ENCODE results near the gene PEAK1. TPM values are rescaled to one million over a fixed set of nuclear protein-coding genes. Genes with fewer than 3 reads are reported as not detected.

Gene PEAK1
- total RNA-seq, 1 donor from 2014 or later = 103 TPM

- DNase-seq (ENCODE audit: extremely low read depth, low read depth, low spot score) = no peak
Observed at GRCh38 chr15:77107068-77107467, 312.8 kb downstream of the PEAK1 start.

GRCh38 chr15:77104155-77104554 lies 315.7 kb downstream of the PEAK1 start:
- no peak for DNase-seq (ENCODE audit: extremely low read depth, low read depth, low spot score)

- DNase-seq (ENCODE audit: extremely low read depth, low read depth, low spot score) = no peak
Observed at GRCh38 chr15:77099741-77100463, 320.0 kb downstream of the PEAK1 start.

GRCh38 chr15:77098572-77098971 lies 321.3 kb downstream of the PEAK1 start:
- no peak for DNase-seq (ENCODE audit: extremely low read depth, low read depth, low spot score)

- no peak for DNase-seq (ENCODE audit: extremely low read depth, low read depth, low spot score)
Observed at GRCh38 chr15:77097921-77098320, 322.0 kb downstream of the PEAK1 start.

- no peak for DNase-seq (ENCODE audit: extremely low read depth, low read depth, low spot score)
Observed at GRCh38 chr15:77097248-77097721, 322.6 kb downstream of the PEAK1 start.

GRCh38 chr15:77096541-77096940 lies 323.4 kb downstream of the PEAK1 start:
- DNase-seq (ENCODE audit: extremely low read depth, low read depth, low spot score) = no peak

GRCh38 chr15:77096138-77096537 lies 323.8 kb downstream of the PEAK1 start:
- DNase-seq (ENCODE audit: extremely low read depth, low read depth, low spot score) = no peak

GRCh38 chr15:77094397-77095030 lies 325.4 kb downstream of the PEAK1 start:
- no peak for DNase-seq (ENCODE audit: extremely low read depth, low read depth, low spot score)

- DNase-seq (ENCODE audit: extremely low read depth, low read depth, low spot score) = no peak
Observed at GRCh38 chr15:77093436-77093835, 326.5 kb downstream of the PEAK1 start.

- DNase-seq (ENCODE audit: extremely low read depth, low read depth, low spot score) = no peak
Observed at GRCh38 chr15:77091097-77091496, 328.8 kb downstream of the PEAK1 start.

- no peak for DNase-seq (ENCODE audit: extremely low read depth, low read depth, low spot score)
Observed at GRCh38 chr15:77087213-77087612, 332.7 kb downstream of the PEAK1 start.

GRCh38 chr15:77085297-77085696 lies 334.6 kb downstream of the PEAK1 start:
- no peak for DNase-seq (ENCODE audit: extremely low read depth, low read depth, low spot score)

GRCh38 chr15:77084436-77084835 lies 335.5 kb downstream of the PEAK1 start:
- no peak for DNase-seq (ENCODE audit: extremely low read depth, low read depth, low spot score)

GRCh38 chr15:77083381-77084160 lies 336.3 kb downstream of the PEAK1 start:
- DNase-seq (ENCODE audit: extremely low read depth, low read depth, low spot score) = no peak

GRCh38 chr15:77081971-77082370 lies 337.9 kb downstream of the PEAK1 start:
- no peak for DNase-seq (ENCODE audit: extremely low read depth, low read depth, low spot score)

- no peak for DNase-seq (ENCODE audit: extremely low read depth, low read depth, low spot score)
Observed at GRCh38 chr15:77076323-77076915, 343.5 kb downstream of the PEAK1 start.

- DNase-seq (ENCODE audit: extremely low read depth, low read depth, low spot score) = no peak
Observed at GRCh38 chr15:77075528-77075927, 344.4 kb downstream of the PEAK1 start.

GRCh38 chr15:77074350-77074749 lies 345.6 kb downstream of the PEAK1 start:
- no peak for DNase-seq (ENCODE audit: extremely low read depth, low read depth, low spot score)

GRCh38 chr15:77071305-77072223 lies 348.3 kb downstream of the PEAK1 start:
- DNase-seq (ENCODE audit: extremely low read depth, low read depth, low spot score) = no peak

Measured in glomerular endothelial cell (primary cell).